ENCODE measurements around the gene UGT1A7.
"Not testable (repeated sequence)": the region's sequence is repeated elsewhere in the genome, so short reads cannot be mapped to it uniquely, and the experiment has no call there.

Gene UGT1A7

GRCh38 chr2:233680361-233681045, 1.2 kb upstream of the UGT1A7 start:
- DNase-seq (ENCODE audit: low read depth in 1 of 2, low spot score in 1 of 2) = no peak

GRCh38 chr2:233684640-233685039, 2.9 kb downstream of the UGT1A7 start:
- no peak for DNase-seq (ENCODE audit: low read depth in 1 of 2, low spot score in 1 of 2)

GRCh38 chr2:233686928-233687327, 5.2 kb downstream of the UGT1A7 start:
- no peak for DNase-seq (ENCODE audit: low read depth in 1 of 2, low spot score in 1 of 2)

- DNase-seq (ENCODE audit: low read depth in 1 of 2, low spot score in 1 of 2) = no peak
These were observed 6.6 kb downstream of the UGT1A7 start for GRCh38 chr2:233688341-233688740.

GRCh38 chr2:233689031-233689430, 7.3 kb downstream of the UGT1A7 start:
- DNase-seq (ENCODE audit: low read depth in 1 of 2, low spot score in 1 of 2) = no peak

- no peak for DNase-seq (ENCODE audit: low read depth in 1 of 2, low spot score in 1 of 2)
These were observed 7.8 kb downstream of the UGT1A7 start for GRCh38 chr2:233689501-233689900.

- DNase-seq (ENCODE audit: low read depth in 1 of 2, low spot score in 1 of 2) = no peak
These were observed 8.7 kb downstream of the UGT1A7 start for GRCh38 chr2:233690444-233690843.

- DNase-seq (ENCODE audit: low read depth in 1 of 2, low spot score in 1 of 2) = no peak
These were observed 10.0 kb downstream of the UGT1A7 start for GRCh38 chr2:233691443-233692433.

- no peak for DNase-seq (ENCODE audit: low read depth in 1 of 2, low spot score in 1 of 2)
These were observed 10.9 kb downstream of the UGT1A7 start, which contains the start of gene UGT1A6 for GRCh38 chr2:233692648-233693047. TSS of gene UGT1A6 (plus strand) at chr2:233692890. CDS start at chr2:233693005, 115 bp downstream.

- no peak for DNase-seq (ENCODE audit: low read depth in 1 of 2, low spot score in 1 of 2)
These were observed 12.3 kb downstream of the UGT1A7 start for GRCh38 chr2:233693963-233694362.

- no peak for DNase-seq (ENCODE audit: low read depth in 1 of 2, low spot score in 1 of 2)
These were observed 17.0 kb downstream of the UGT1A7 start for GRCh38 chr2:233698740-233699139.

GRCh38 chr2:233699424-233700027, 17.8 kb downstream of the UGT1A7 start:
- DNase-seq (ENCODE audit: low read depth in 1 of 2, low spot score in 1 of 2) = no peak

GRCh38 chr2:233700028-233700635, 18.4 kb downstream of the UGT1A7 start:
- no peak for DNase-seq (ENCODE audit: low read depth in 1 of 2, low spot score in 1 of 2)

GRCh38 chr2:233700842-233701241, 19.1 kb downstream of the UGT1A7 start:
- not testable (repeated sequence) for DNase-seq (ENCODE audit: low read depth in 1 of 2, low spot score in 1 of 2)

GRCh38 chr2:233702238-233702637, 20.5 kb downstream of the UGT1A7 start:
- no peak for DNase-seq (ENCODE audit: low read depth in 1 of 2, low spot score in 1 of 2)

- DNase-seq (ENCODE audit: low read depth in 1 of 2, low spot score in 1 of 2) = no peak
These were observed 24.3 kb downstream of the UGT1A7 start for GRCh38 chr2:233705911-233706506.

GRCh38 chr2:233706720-233707119, 25.0 kb downstream of the UGT1A7 start:
- DNase-seq (ENCODE audit: low read depth in 1 of 2, low spot score in 1 of 2) = no peak

- DNase-seq (ENCODE audit: low read depth in 1 of 2, low spot score in 1 of 2) = no peak
These were observed 26.4 kb downstream of the UGT1A7 start for GRCh38 chr2:233707940-233708644.

- DNase-seq (ENCODE audit: low read depth in 1 of 2, low spot score in 1 of 2) = no peak
These were observed 27.2 kb downstream of the UGT1A7 start for GRCh38 chr2:233708942-233709341.

- DNase-seq (ENCODE audit: low read depth in 1 of 2, low spot score in 1 of 2) = peak; percentile 35 to 40
These were observed 29.8 kb downstream of the UGT1A7 start for GRCh38 chr2:233711312-233712008.
